Ovary (tissue), 9 donors: Measurements from ENCODE around the gene DPY19L2. TPM values are rescaled to one million over a fixed set of nuclear protein-coding genes. Genes with fewer than 3 reads are reported as not detected.
"Not testable (repeated sequence)": the region's sequence is repeated elsewhere in the genome, so short reads cannot be mapped to it uniquely, and the experiment has no call there.

ENCODE experiments used
- DNase-seq, 5 donors: peaks; one replicate each; pipeline ENCODE4 v3.0.0-alpha.2; 2019 to 2020
- H3K27ac ChIP-seq, 2 donors: fragments of 200-600 bp; one replicate each; pipeline versions ENCODE4 v1.5.1 to v1.8.0; 2019 to 2022
- H3K27me3 ChIP-seq: fragments of 200-600 bp; one replicate; pipeline ENCODE4 v1.8.0; 2022
- H3K36me3 ChIP-seq: fragments of 200-600 bp; sonication (generic); one replicate; pipeline ENCODE4 v1.5.1; 2019
- H3K4me1 ChIP-seq: one replicate; pipeline ENCODE4 v1.8.1; 2013; ENCODE audit warnings: mild to moderate bottlenecking, moderate library complexity; ENCODE audit not compliant: insufficient read depth
- H3K4me3 ChIP-seq: fragments of 200-600 bp; sonication (generic); one replicate; pipeline ENCODE4 v1.5.1; 2017
- H3K9me3 ChIP-seq, 2 donors: fragments of 200-600 bp in 1 of 2; sonication (generic) in 1 of 2; one replicate each; pipeline versions ENCODE4 v1.5.1 to v1.8.1; 2013 to 2019; ENCODE audit warnings: mild to moderate bottlenecking in 1 of 2, moderate library complexity in 1 of 2
- WGBS, 3 donors: extraction: QIAGEN DNeasy Blood & Tissue Kit in 1 of 3; methylation state at CpG; one replicate each; pipeline versions ENCODE4 v1.1.5 to v1.1.7; 2013 to 2017; 5-methylcytosine and 5-hydroxymethylcytosine counted together
- intact Hi-C, 4 donors: fragments of 100-400 bp; cut with DNase I; formaldehyde crosslinking; loops; one replicate each; pipeline versions ENCODE4 v1.11.0 to v1.15.1; 2022 to 2023
- polyA plus RNA-seq, 2 donors: library from polyadenylated mRNA; stranded (reverse); fragments of 200-250 nt in 1 of 2; fragments of 350-450 nt in 1 of 2; fragmentation: Illumina TruSeq in 1 of 2; extraction: RNeasy Lipid Tissue Mini Kit (QIAGEN cat#74804) in 1 of 2; gene quantifications; one replicate each; pipeline ENCODE4 v1.2.3, GENCODE V29; 2013 to 2014
- total RNA-seq, 7 donors: library from RNA; depleted of rRNA in 2 of 7; stranded (reverse); fragments of >200 nt in 2 of 7; fragmentation: NEBNext Ultra II Directional in 3 of 7; extraction: Animal tissue kit (Norgen Biotek cat#: 25700) in 3 of 7; gene quantifications; one replicate each; pipeline versions ENCODE4 v1.1.0 to v1.2.4, GENCODE V29; 2016 to 2023
- donor health status: DM: no; HTN: no; CAD: no; lungs with moderate emphysema.
- donor health status: DM: no; HTN: no; CAD: no.
- donor health status: Bipolar disorder and iron deficiency.
- donor health status: DM: yes; HTN: yes; CAD: no.
- donor health status: DM: no; HTN: no; CAD: no.
- donor health status: DM: yes; HTN: yes; CAD: no.

The DPY19L2 gene
- total and polyA plus RNA-seq, 9 donors = 14.2 to 31.2 (median 23.2) TPM

- H3K36me3 ChIP-seq, H3K4me1 ChIP-seq, H3K27ac ChIP-seq, H3K4me3 ChIP-seq, intact Hi-C loops, DNase-seq, H3K27me3 ChIP-seq, H3K9me3 ChIP-seq: not testable (repeated sequence)
- 81 to 86% methylated on average over 2 of the region's 2 CpGs; no CpG with 5 or more reads in 1 of the 3 donors for WGBS, 3 donors
Measured at GRCh38 chr12:63611285-63611684, 57.0 kb downstream of the DPY19L2 start.

- H3K4me1 ChIP-seq, intact Hi-C loops, DNase-seq, H3K27ac ChIP-seq, H3K9me3 ChIP-seq, H3K27me3 ChIP-seq, H3K36me3 ChIP-seq, H3K4me3 ChIP-seq: not testable (repeated sequence)
Measured at GRCh38 chr12:63609281-63609680, 59.0 kb downstream of the DPY19L2 start.

- H3K27me3 ChIP-seq, H3K36me3 ChIP-seq, H3K9me3 ChIP-seq, H3K27ac ChIP-seq, intact Hi-C loops, H3K4me1 ChIP-seq, H3K4me3 ChIP-seq, DNase-seq: not testable (repeated sequence)
- 86 to 95% (median 92%) methylated on average over 3 of the region's 3 CpGs for WGBS, 3 donors
Measured at GRCh38 chr12:63604985-63605384, 63.3 kb downstream of the DPY19L2 start.

GRCh38 chr12:63594828-63595227, 73.5 kb downstream of the DPY19L2 start:
- DNase-seq, H3K36me3 ChIP-seq, intact Hi-C loops, H3K9me3 ChIP-seq, H3K27ac ChIP-seq, H3K4me1 ChIP-seq, H3K27me3 ChIP-seq, H3K4me3 ChIP-seq: not testable (repeated sequence)
- 50 to 58% (median 57%) methylated on average over 4 of the region's 4 CpGs for WGBS, 3 donors

GRCh38 chr12:63584426-63584825, 83.9 kb downstream of the DPY19L2 start:
- intact Hi-C loops, H3K4me3 ChIP-seq, H3K9me3 ChIP-seq, H3K27me3 ChIP-seq, H3K27ac ChIP-seq, DNase-seq, H3K4me1 ChIP-seq, H3K36me3 ChIP-seq: not testable (repeated sequence)
- 94 to 97% (median 96%) methylated on average over 3 of the region's 3 CpGs for WGBS, 3 donors

GRCh38 chr12:63583289-63583688, 85.0 kb downstream of the DPY19L2 start:
- H3K4me3 ChIP-seq, H3K4me1 ChIP-seq, H3K27ac ChIP-seq, H3K36me3 ChIP-seq, intact Hi-C loops, DNase-seq, H3K27me3 ChIP-seq, H3K9me3 ChIP-seq: not testable (repeated sequence)
- 80 to 89% (median 88%) methylated on average over 1 of the region's 1 CpG for WGBS, 3 donors

- H3K9me3 ChIP-seq, intact Hi-C loops, H3K4me1 ChIP-seq, DNase-seq, H3K36me3 ChIP-seq, H3K27me3 ChIP-seq, H3K27ac ChIP-seq, H3K4me3 ChIP-seq: not testable (repeated sequence)
- 77 to 81% (median 77%) methylated on average over 2 of the region's 2 CpGs for WGBS, 3 donors
Measured at GRCh38 chr12:63577631-63578030, 90.7 kb downstream of the DPY19L2 start.

GRCh38 chr12:63572038-63572437, 96.3 kb downstream of the DPY19L2 start:
- H3K27ac ChIP-seq, intact Hi-C loops, DNase-seq, H3K4me3 ChIP-seq, H3K27me3 ChIP-seq, H3K36me3 ChIP-seq, H3K9me3 ChIP-seq, H3K4me1 ChIP-seq: not testable (repeated sequence)
- WGBS, 3 donors = 94 to 97% (median 96%) methylated on average over 4 of the region's 4 CpGs

- 83 to 92% (median 89%) methylated on average over 6 of the region's 6 CpGs for WGBS, 3 donors
- H3K36me3 ChIP-seq, DNase-seq, intact Hi-C loops, H3K4me3 ChIP-seq, H3K27me3 ChIP-seq, H3K9me3 ChIP-seq, H3K4me1 ChIP-seq, H3K27ac ChIP-seq: not testable (repeated sequence)
Measured at GRCh38 chr12:63558445-63558844, 109.8 kb downstream of the DPY19L2 start.

GRCh38 chr12:63551397-63551796, 116.9 kb downstream of the DPY19L2 start:
- H3K36me3 ChIP-seq, H3K9me3 ChIP-seq, intact Hi-C loops, H3K27me3 ChIP-seq, H3K4me1 ChIP-seq, DNase-seq, H3K4me3 ChIP-seq, H3K27ac ChIP-seq: not testable (repeated sequence)
- WGBS, 3 donors = 81 to 87% (median 83%) methylated on average over 13 of the region's 13 CpGs

- H3K27me3 ChIP-seq, H3K27ac ChIP-seq, H3K4me1 ChIP-seq, H3K9me3 ChIP-seq, DNase-seq, intact Hi-C loops, H3K36me3 ChIP-seq, H3K4me3 ChIP-seq: not testable (repeated sequence)
- 12 to 33% (median 14%) methylated on average over 2 of the region's 2 CpGs for WGBS, 3 donors
Measured at GRCh38 chr12:63549034-63549433, 119.3 kb downstream of the DPY19L2 start.

GRCh38 chr12:63545298-63545916, 122.9 kb downstream of the DPY19L2 start:
- H3K9me3 ChIP-seq, intact Hi-C loops, H3K36me3 ChIP-seq, H3K4me3 ChIP-seq, DNase-seq, H3K27me3 ChIP-seq, H3K4me1 ChIP-seq, H3K27ac ChIP-seq: not testable (repeated sequence)
- 69 to 73% (median 71%) methylated on average over 3 to 4 of the region's 5 CpGs for WGBS, 3 donors

- H3K27ac ChIP-seq, intact Hi-C loops, H3K27me3 ChIP-seq, H3K36me3 ChIP-seq, DNase-seq, H3K4me1 ChIP-seq, H3K4me3 ChIP-seq, H3K9me3 ChIP-seq: not testable (repeated sequence)
- WGBS, 3 donors = 63 to 74% (median 64%) methylated on average over 4 of the region's 4 CpGs
Measured at GRCh38 chr12:63538656-63539055, 129.6 kb downstream of the DPY19L2 start.
